Spleen (tissue), 7 donors: ENCODE measurements around the gene LPP.

Experiments
- CTCF ChIP-seq, 11 experiments: fragments of 200-600 bp in 7 of 11; fragments of 450-650 bp in 4 of 11; sonication (generic) in 4 of 11; IDR thresholded peaks in 8 of 11; conservative IDR thresholded peaks in 3 of 11; 1 replicate in 7 of 11; 2 replicates in 4 of 11; pipeline versions ENCODE4 v1.4.0 to v1.8.0; 2016 to 2021; ENCODE audit warnings: antibody characterized with exemption in 11 of 11, inconsistent platforms in 4 of 11, mild to moderate bottlenecking in 1 of 11
- POLR2A ChIP-seq, 3 donors: fragments of 450-650 bp; IDR thresholded peaks; one replicate each; pipeline ENCODE4 v1.5.1; 2017; ENCODE audit warnings: antibody characterized with exemption in 3 of 3, mild to moderate bottlenecking in 1 of 3
- donor health status: DM: no; HTN: no; CAD: no; lungs with moderate emphysema.
- donor health status: DM: no; HTN: no; CAD: no.
- donor health status: DM: no; HTN: no; CAD: no.

- TF ChIP-seq POLR2A (IDR thresholded peaks at IDR 0.05) (no peak), CTCF (IDR thresholded peaks at IDR 0.05 in 8 of 11, conservative IDR thresholded peaks at IDR 0.05 in 3 of 11) (no peak)
Measured at GRCh38 chr3:188341501-188341900, 187.5 kb downstream of the LPP start.
